ENCODE data around the gene SNCA. TPM values are rescaled to one million over a fixed set of nuclear protein-coding genes. Genes with fewer than 3 reads are reported as not detected.

SNCA gene
- polyA plus RNA-seq, 2 of the 4 experiments (the other 2 are of a cell fraction): 0.13 to 0.37 TPM

DNA sequence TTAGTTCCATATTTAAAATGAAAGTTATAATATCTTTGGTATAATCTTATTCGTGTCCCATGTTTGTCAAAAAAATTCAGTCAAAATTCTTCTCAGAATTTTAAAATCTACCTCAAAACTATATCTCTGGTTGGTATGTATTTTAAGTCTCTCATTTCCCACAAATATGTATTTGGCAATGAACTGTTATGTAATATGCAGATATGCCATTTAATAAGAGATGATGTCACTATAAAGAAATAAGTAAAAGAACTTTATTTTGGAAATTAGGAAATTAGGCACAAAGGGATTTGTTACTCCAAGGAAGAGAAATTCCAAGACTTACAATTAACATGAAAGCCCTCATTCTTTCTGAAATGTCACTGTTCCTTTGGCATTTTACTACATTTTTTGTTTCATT is 15.3 kb downstream of the SNCA start:
- Histone ChIP-seq H3K4me2 (no peak overlapping the region), H3K4me3 (no peak overlapping the region), H3K9me3 (no peaks in the 10 kb centered on the region), H3K27ac (no peak overlapping the region), H3K4me1 (no peaks in the 10 kb centered on the region)
- no peak for DNase-seq (ENCODE audit: low read depth in 1 of 2, low spot score in 1 of 2)
- no peak for FAIRE-seq
- CTCF ChIA-PET: no interaction called here
- ATAC-seq: no peak
- POLR2A ChIA-PET: no interaction called here
- TF ChIP-seq CTCF (IDR thresholded peaks at IDR 0.05) (no peak), SMC3 (IDR thresholded peaks at IDR 0.05) (no peak)
- 3% methylated on average over 1 of the region's 1 CpG for WGBS (ENCODE audit: missing lambda C conversion rate)

- ATAC-seq (no peak), DNase-seq (ENCODE audit: low read depth in 1 of 2, low spot score in 1 of 2) (no peak), FAIRE-seq (no peak)
- ChIA-PET CTCF (no interaction called here), POLR2A (no interaction called here)
- Histone ChIP-seq H3K9me3 (no peaks in the 10 kb centered on the region), H3K4me2 (no peak overlapping the region), H3K4me3 (no peak overlapping the region), H3K4me1 (no peaks in the 10 kb centered on the region), H3K27ac (no peak overlapping the region)
- WGBS (ENCODE audit: missing lambda C conversion rate): 29% methylated on average over 3 of the region's 3 CpGs
- TF ChIP-seq, protein P1, sequence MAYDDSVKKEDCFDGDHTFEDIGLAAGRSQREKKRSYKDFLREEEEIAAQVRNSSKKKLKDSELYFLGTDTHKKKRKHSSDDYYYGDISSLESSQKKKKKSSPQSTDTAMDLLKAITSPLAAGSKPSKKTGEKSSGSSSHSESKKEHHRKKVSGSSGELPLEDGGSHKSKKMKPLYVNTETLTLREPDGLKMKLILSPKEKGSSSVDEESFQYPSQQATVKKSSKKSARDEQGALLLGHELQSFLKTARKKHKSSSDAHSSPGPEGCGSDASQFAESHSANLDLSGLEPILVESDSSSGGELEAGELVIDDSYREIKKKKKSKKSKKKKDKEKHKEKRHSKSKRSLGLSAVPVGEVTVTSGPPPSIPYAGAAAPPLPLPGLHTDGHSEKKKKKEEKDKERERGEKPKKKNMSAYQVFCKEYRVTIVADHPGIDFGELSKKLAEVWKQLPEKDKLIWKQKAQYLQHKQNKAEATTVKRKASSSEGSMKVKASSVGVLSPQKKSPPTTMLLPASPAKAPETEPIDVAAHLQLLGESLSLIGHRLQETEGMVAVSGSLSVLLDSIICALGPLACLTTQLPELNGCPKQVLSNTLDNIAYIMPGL (CRISPR knock-in tag; IDR thresholded peaks at IDR 0.05; ENCODE audit: borderline replicate concordance): no peak
- TF ChIP-seq FOSL2 (IDR thresholded peaks at IDR 0.05) (no peak), FOSL2 (CRISPR knock-in tag; IDR thresholded peaks at IDR 0.05) (no peak), POLR2A (IDR thresholded peaks at IDR 0.05; ENCODE audit: low read length) (no peak), CBX2 (IDR thresholded peaks at IDR 0.05; ENCODE audit: borderline replicate concordance, low read depth) (no peak), POLR2AphosphoS2 (conservative IDR thresholded peaks at IDR 0.05; ENCODE audit: low read length) (no peak), KDM5A (IDR thresholded peaks at IDR 0.05) (no peak), RFX5 (IDR thresholded peaks at IDR 0.05) (no peak), RAD21 (conservative IDR thresholded peaks at IDR 0.05 in 1 of 2, IDR thresholded peaks at IDR 0.05 in 1 of 2) (no peak), CTCF (IDR thresholded peaks at IDR 0.05) (no peak), ZSCAN20 (CRISPR knock-in tag; IDR thresholded peaks at IDR 0.05) (no peak)
These were observed 17.0 kb downstream of the SNCA start for GRCh38 chr4:89820010-89820409.

DNA sequence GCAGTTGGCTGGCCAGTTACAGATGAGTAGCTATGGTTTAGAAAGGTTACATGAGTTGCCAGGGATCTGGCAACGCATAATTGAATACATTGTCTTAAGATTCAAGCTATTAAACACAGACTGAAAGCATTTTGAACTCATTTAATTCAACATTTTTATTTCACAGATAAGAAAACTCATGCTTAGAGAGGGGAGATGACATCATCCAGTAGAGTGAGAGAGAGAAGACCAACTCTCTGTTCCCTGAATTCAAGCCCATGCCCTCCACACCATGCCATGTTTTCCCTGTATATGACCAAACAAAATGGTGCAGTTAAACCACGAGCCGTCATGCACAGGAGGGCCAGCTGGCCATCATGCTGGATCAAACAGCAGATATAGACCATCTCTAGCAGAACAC is 22.6 kb downstream of the SNCA start:
- Histone ChIP-seq H3K27ac (no peak overlapping the region), H3K4me3 (no peak overlapping the region), H3K9me3 (no peaks in the 10 kb centered on the region), H3K4me2 (no peak overlapping the region), H3K4me1 (no peaks in the 10 kb centered on the region)
- ATAC-seq: no peak
- POLR2A ChIA-PET: no interaction called here
- CTCF ChIA-PET: no interaction called here
- 13% methylated on average over 3 of the region's 3 CpGs for WGBS (ENCODE audit: missing lambda C conversion rate)
- DNase-seq (ENCODE audit: low read depth in 1 of 2, low spot score in 1 of 2): no peak
- TF ChIP-seq NR3C1 (IDR thresholded peaks at IDR 0.05): no peak
- TF ChIP-seq MYC (IDR thresholded peaks at IDR 0.05; ENCODE audit: borderline replicate concordance, low read length): no peak
- no peak for TF ChIP-seq CTCF (IDR thresholded peaks at IDR 0.05)
- TF ChIP-seq ZFP36 (IDR thresholded peaks at IDR 0.05; ENCODE audit: borderline replicate concordance, partially characterized antibody): no peak
- TF ChIP-seq POLR2AphosphoS2 (conservative IDR thresholded peaks at IDR 0.05; ENCODE audit: low read length): no peak
- TF ChIP-seq, protein P2, sequence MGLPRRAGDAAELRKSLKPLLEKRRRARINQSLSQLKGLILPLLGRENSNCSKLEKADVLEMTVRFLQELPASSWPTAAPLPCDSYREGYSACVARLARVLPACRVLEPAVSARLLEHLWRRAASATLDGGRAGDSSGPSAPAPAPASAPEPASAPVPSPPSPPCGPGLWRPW (IDR thresholded peaks at IDR 0.05): no peak
- FAIRE-seq: no peak
